ENCODE data around the gene ATG4B. TPM values are rescaled to one million over a fixed set of nuclear protein-coding genes. Genes with fewer than 3 reads are reported as not detected.

The ATG4B gene
- total and polyA plus RNA-seq, 11 donors, result 35.9 to 75.1 (median 48.3) TPM

DNA sequence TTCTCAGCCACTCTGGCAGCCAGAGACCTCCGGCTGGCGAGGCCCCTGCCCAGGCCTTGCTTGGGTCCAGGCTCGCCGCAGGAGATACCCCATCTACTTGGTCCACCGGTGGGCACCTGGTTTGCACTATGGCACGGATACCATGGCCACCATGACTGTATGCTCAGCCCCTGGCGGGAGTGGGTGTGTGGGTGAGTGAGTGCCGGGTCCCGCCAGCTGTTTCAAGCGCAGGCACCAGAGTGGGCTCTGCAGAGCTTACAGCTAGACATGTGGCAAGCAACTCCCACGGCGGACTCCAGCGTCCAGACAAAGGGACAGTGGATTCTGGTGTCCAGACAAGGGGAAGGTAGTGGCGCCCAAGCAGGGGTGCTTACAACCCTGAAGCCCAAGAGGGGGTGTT, 1.4 kb downstream of the ATG4B start:
- WGBS, 4 donors, result 95 to 98% (median 97%) methylated on average over 9 to 14 of the region's 14 CpGs

DNA sequence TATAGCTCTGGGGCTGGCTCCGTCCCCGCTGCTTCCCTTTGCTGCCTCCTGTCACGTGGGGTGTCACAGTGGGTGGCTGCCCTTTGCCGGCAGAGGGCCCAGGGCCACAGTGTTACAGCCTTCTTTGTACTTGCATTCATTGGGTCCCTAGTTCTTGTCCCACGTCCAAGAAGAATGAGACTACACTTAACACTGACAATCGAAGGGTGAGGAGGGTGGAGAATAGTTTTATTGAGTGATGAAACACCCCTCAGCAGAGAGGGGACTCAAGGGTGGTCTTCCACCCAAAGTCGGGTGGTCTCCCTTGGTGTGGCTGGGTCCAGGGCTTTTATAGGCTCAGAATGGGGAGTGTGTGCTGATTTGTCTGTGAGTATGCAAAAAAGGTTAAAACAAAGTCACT, 1.9 kb downstream of the ATG4B start:
- no peaks in the 10 kb centered on the region for H3K27me3 ChIP-seq
- H3K27ac ChIP-seq, result no peak overlapping the region
- no peak overlapping the region for H3K4me3 ChIP-seq
- H3K9me3 ChIP-seq, result peaks cover 0 to 4% (median 0%) of the 10 kb centered on the region in 12 donors
- H3K4me1 ChIP-seq, result peaks cover 8 to 59% (median 46%) of the 10 kb centered on the region in 12 donors
- H3K36me3 ChIP-seq, result peaks cover 0 to 5% (median 0%) of the 10 kb centered on the region in 9 donors
- ATAC-seq, result no peak
- intact Hi-C loops (cut with DNase I), result loop anchor here in 1 of 10 donors (10.0 kb wide), 1 partner anchor 485 kb away; the partner anchor contains the start of gene PPP1R7
- no peak for TF ChIP-seq POLR2A (IDR thresholded peaks at IDR 0.05)
- WGBS, 4 donors, result 92 to 98% (median 97%) methylated on average over 7 of the region's 7 CpGs
- no peak for DNase-seq

More for the DNA sequence above, 1.4 kb downstream of the ATG4B start:
- Histone ChIP-seq H3K36me3 (peaks cover 0 to 6% (median 1%) of the 10 kb centered on the region in 9 donors), H3K4me1 (peaks cover 8 to 59% (median 47%) of the 10 kb centered on the region in 12 donors), H3K9me3 (peaks cover 0 to 4% (median 0%) of the 10 kb centered on the region in 12 donors), H3K4me3 (peak overlapping the region in 9 of 12 donors; percentile 67 to 94 (median 89)), H3K27ac (no peak overlapping the region), H3K27me3 (no peaks in the 10 kb centered on the region)
- TF ChIP-seq, protein P1, sequence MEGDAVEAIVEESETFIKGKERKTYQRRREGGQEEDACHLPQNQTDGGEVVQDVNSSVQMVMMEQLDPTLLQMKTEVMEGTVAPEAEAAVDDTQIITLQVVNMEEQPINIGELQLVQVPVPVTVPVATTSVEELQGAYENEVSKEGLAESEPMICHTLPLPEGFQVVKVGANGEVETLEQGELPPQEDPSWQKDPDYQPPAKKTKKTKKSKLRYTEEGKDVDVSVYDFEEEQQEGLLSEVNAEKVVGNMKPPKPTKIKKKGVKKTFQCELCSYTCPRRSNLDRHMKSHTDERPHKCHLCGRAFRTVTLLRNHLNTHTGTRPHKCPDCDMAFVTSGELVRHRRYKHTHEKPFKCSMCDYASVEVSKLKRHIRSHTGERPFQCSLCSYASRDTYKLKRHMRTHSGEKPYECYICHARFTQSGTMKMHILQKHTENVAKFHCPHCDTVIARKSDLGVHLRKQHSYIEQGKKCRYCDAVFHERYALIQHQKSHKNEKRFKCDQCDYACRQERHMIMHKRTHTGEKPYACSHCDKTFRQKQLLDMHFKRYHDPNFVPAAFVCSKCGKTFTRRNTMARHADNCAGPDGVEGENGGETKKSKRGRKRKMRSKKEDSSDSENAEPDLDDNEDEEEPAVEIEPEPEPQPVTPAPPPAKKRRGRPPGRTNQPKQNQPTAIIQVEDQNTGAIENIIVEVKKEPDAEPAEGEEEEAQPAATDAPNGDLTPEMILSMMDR (IDR thresholded peaks at IDR 0.05), result no peak
- TF ChIP-seq POLR2A (IDR thresholded peaks at IDR 0.05), result no peak
- ATAC-seq, result no peak
- intact Hi-C loops (cut with DNase I), result loop anchor here in 1 of 10 donors (10.0 kb wide), 1 partner anchor 484 kb away; the partner anchor contains the start of gene PPP1R7
- no peak for DNase-seq

DNA sequence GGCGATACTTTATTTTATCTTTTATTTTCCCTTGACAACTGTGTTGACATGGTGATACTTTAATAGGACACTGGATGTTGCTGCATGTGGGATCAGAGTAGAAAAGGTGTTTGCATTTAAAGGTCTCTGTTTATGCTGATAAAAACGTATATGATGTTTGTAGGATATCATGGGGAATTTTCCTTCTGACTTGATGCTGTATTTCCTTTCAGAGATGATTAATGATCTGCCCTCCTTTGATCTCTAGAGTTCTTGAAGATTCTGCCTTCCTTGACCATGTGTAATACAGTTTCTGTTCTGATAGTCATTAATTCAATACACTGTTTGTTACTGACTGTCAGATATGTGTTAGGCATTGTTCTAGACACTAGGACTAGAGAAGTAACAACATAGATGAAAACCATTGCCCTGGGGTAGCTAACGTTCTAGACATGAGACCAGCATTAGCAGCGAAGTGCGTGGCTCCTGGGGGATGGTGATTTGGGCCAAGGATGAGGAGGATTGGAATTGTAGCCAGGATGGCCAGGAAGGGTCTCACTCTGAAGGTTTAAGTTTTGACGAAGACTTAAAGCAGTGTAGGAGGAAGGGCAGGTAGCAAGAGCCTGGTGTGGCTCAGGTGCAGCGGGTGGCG, 2.8 kb downstream of the ATG4B start:
- peaks cover 0 to 4% (median 0%) of the 10 kb centered on the region in 12 donors for H3K9me3 ChIP-seq
- WGBS, 4 donors, result 86 to 91% (median 89%) methylated on average over 8 of the region's 8 CpGs
- H3K27ac ChIP-seq, result peak overlapping the region in 1 of 12 donors; percentile 36
- TF ChIP-seq POLR2A (IDR thresholded peaks at IDR 0.05), result no peak
- TF ChIP-seq, protein P1 (IDR thresholded peaks at IDR 0.05), result no peak
- peaks cover 0 to 5% (median 0%) of the 10 kb centered on the region in 9 donors for H3K36me3 ChIP-seq
- no peak overlapping the region for H3K4me3 ChIP-seq
- no peaks in the 10 kb centered on the region for H3K27me3 ChIP-seq
- intact Hi-C loops (cut with DNase I), result no loop called here
- DNase-seq, result no peak
- peaks cover 8 to 55% (median 41%) of the 10 kb centered on the region in 12 donors for H3K4me1 ChIP-seq
- no peak for ATAC-seq

DNA sequence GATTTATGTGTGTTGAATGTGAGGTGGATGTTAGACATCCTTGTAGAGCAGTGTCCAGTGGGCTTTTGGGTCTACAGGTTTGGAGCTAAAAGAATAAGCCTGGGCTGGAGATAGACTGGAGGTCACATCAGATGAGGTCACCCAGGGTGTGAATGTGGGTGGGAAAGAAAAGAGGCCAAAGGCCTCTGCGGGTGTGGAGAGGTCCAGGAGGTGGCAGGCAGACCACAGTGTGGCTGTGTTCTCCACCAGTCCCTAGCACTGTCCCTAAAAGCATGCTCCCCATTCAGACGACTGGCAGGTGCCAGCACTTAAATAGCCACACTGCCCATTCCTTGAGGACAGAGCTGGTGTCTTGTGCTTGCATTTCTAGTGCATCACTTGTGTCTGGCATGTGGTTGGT, 4.1 kb downstream of the ATG4B start:
- WGBS, 4 donors, result 32 to 51% (median 39%) methylated on average over 2 of the region's 2 CpGs

More for the DNA sequence above, 4.1 kb downstream of the ATG4B start:
- TF ChIP-seq, protein P1 (IDR thresholded peaks at IDR 0.05), result no peak
- TF ChIP-seq POLR2A (IDR thresholded peaks at IDR 0.05), result no peak
- peaks cover 0 to 9% (median 0%) of the 10 kb centered on the region in 9 donors for H3K36me3 ChIP-seq
- peaks cover 0 to 4% (median 0%) of the 10 kb centered on the region in 12 donors for H3K9me3 ChIP-seq
- intact Hi-C loops (cut with DNase I), result no loop called here
- DNase-seq (no peak), ATAC-seq (peak in 1 of 4 donors; percentile 8)
- peak overlapping the region in 1 of 12 donors; percentile 38 for H3K27ac ChIP-seq
- H3K4me3 ChIP-seq, result no peak overlapping the region
- H3K4me1 ChIP-seq, result peaks cover 8 to 51% (median 34%) of the 10 kb centered on the region in 12 donors
- no peaks in the 10 kb centered on the region for H3K27me3 ChIP-seq

Measured in heart left ventricle (tissue), 16 donors.